A549 (cell line): Measurements from ENCODE around the gene FCGR3B.
"Not testable (repeated sequence)": the region's sequence is repeated elsewhere in the genome, so short reads cannot be mapped to it uniquely, and the experiment has no call there.

Experiments
- CBX2 ChIP-seq: fragments of 200-600 bp; sonication (generic); IDR thresholded peaks from 2 replicates; pipeline ENCODE4 v1.6.1; 2016; ENCODE audit warnings: low read depth, mild to moderate bottlenecking, borderline replicate concordance
- EP300 ChIP-seq, 2 experiments: fragments of >200 bp; sonication (Bioruptor Twin); formaldehyde crosslinking; IDR thresholded peaks; 2 replicates in 1 of 2; 3 replicates in 1 of 2; pipeline ENCODE4 v1.6.1; 2016 to 2017
- FOSB ChIP-seq: fragments of 250-450 bp; sonication (Bioruptor Pico); IDR thresholded peaks from 2 replicates; pipeline ENCODE4 v1.5.0; 2020; ENCODE audit warnings: mild to moderate bottlenecking, moderate library complexity
- HDAC2 ChIP-seq: fragments of 200-600 bp; sonication (generic); IDR thresholded peaks from 2 replicates; pipeline ENCODE4 v1.6.1; 2016
- JUN ChIP-seq, 2 experiments: fragments of >200 bp; sonication (Bioruptor Twin); formaldehyde crosslinking; IDR thresholded peaks; 2 replicates in 1 of 2; 3 replicates in 1 of 2; pipeline ENCODE4 v1.6.1; 2016 to 2017
- KDM5A ChIP-seq: fragments of 200-600 bp; sonication (generic); IDR thresholded peaks from 2 replicates; pipeline ENCODE4 v1.6.1; 2016; ENCODE audit warnings: antibody characterized with exemption, mild to moderate bottlenecking
- NPAS2 ChIP-seq: fragments of 250-450 bp; sonication (Bioruptor Pico); IDR thresholded peaks from 2 replicates; pipeline ENCODE4 v1.8.0; 2022; ENCODE audit warnings: mild to moderate bottlenecking, moderate library complexity, borderline replicate concordance
- POLR2A ChIP-seq: IDR thresholded peaks from 2 replicates; pipeline ENCODE4 v1.6.1; 2012; ENCODE audit warnings: mild to moderate bottlenecking, low read length
- RAD21 ChIP-seq, 2 experiments: fragments of >200 bp in 1 of 2; sonication (Bioruptor Twin) in 1 of 2; formaldehyde crosslinking in 1 of 2; IDR thresholded peaks in 1 of 2; conservative IDR thresholded peaks in 1 of 2; 2 replicates in 1 of 2; 3 replicates in 1 of 2; pipeline ENCODE4 v1.6.1; 2012 to 2018; ENCODE audit warnings: inconsistent platforms in 1 of 2
- RCOR1 ChIP-seq: fragments of 150-350 bp; IDR thresholded peaks from 2 replicates; pipeline ENCODE4 v1.6.1; 2014; ENCODE audit warnings: antibody characterized with exemption, low read length, low read depth
- RNF2 ChIP-seq: fragments of 200-600 bp; sonication (generic); IDR thresholded peaks from 2 replicates; pipeline ENCODE4 v1.6.1; 2016; ENCODE audit warnings: low read depth, mild to moderate bottlenecking, antibody characterized with exemption, moderate library complexity, borderline replicate concordance
- SMC3 ChIP-seq: fragments of >200 bp; sonication (Bioruptor Twin); formaldehyde crosslinking; IDR thresholded peaks from 3 replicates; pipeline ENCODE4 v1.6.1; 2018; ENCODE audit warnings: inconsistent platforms
- TF ChIP-seq, protein P1 (sequence below): fragments of >200 bp; sonication (Bioruptor Twin); formaldehyde crosslinking; IDR thresholded peaks from 3 replicates; pipeline ENCODE4 v1.5.1; 2016
- TF ChIP-seq, protein P2 (sequence below): IDR thresholded peaks from 2 replicates; pipeline ENCODE4 v1.6.1; 2012

DNA sequence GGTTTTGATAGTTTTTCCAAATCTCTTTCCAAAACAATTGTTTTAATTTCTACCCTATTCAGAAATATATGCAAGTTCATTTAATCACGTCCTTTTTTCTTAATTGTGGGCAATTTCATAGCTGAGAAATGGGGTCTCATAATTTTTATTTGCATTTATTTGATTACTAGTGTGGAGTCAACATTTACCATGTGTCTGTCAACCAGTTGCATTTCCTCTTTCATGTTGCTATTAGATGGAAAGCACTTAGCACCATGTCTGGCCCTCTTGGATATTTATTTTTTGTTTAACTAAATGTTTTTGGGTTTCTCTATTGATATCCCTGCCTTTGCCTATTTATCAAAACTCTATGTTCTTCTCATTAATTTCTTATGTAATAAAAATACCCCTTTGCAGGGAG lies 13.9 kb upstream of the FCGR3B start:
- TF ChIP-seq, protein P1, sequence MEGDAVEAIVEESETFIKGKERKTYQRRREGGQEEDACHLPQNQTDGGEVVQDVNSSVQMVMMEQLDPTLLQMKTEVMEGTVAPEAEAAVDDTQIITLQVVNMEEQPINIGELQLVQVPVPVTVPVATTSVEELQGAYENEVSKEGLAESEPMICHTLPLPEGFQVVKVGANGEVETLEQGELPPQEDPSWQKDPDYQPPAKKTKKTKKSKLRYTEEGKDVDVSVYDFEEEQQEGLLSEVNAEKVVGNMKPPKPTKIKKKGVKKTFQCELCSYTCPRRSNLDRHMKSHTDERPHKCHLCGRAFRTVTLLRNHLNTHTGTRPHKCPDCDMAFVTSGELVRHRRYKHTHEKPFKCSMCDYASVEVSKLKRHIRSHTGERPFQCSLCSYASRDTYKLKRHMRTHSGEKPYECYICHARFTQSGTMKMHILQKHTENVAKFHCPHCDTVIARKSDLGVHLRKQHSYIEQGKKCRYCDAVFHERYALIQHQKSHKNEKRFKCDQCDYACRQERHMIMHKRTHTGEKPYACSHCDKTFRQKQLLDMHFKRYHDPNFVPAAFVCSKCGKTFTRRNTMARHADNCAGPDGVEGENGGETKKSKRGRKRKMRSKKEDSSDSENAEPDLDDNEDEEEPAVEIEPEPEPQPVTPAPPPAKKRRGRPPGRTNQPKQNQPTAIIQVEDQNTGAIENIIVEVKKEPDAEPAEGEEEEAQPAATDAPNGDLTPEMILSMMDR = not testable (repeated sequence)
- not testable (repeated sequence) for TF ChIP-seq POLR2A; FOSB (CRISPR knock-in tag); NPAS2; SMC3; RCOR1; KDM5A; RAD21 (conservative IDR thresholded peaks at IDR 0.05 in 1 of 2, IDR thresholded peaks at IDR 0.05 in 1 of 2); EP300 (IDR thresholded peaks at IDR 0.05); RNF2; HDAC2; CBX2; JUN (IDR thresholded peaks at IDR 0.05)
- TF ChIP-seq, protein P2, sequence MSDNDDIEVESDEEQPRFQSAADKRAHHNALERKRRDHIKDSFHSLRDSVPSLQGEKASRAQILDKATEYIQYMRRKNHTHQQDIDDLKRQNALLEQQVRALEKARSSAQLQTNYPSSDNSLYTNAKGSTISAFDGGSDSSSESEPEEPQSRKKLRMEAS = not testable (repeated sequence)
